Activated B cell treated with CpG ODN at 0.5 μM for 24 hours (primary cell): ENCODE results near the gene RPS15. TPM values are rescaled to one million over a fixed set of nuclear protein-coding genes. Genes with fewer than 3 reads are reported as not detected.

ENCODE experiments used
- ATAC-seq: fragments of 200-7000 bp; cut with Tn5 transposase; one replicate; pipeline ENCODE4 v1.10.0; 2021; ENCODE audit warnings: low read depth, mild to moderate bottlenecking, moderate library complexity
- CTCF ChIA-PET: fragments of 350-600 bp; sonication (Branson Sonifier 250); formaldehyde crosslinking; loops from one replicate; lab custom pipeline; 2021; ENCODE audit warnings: antibody characterized with exemption; lab: Charles Lee
- POLR2A ChIA-PET: fragments of 350-600 bp; sonication (Branson Sonifier 250); formaldehyde crosslinking; loops from one replicate; lab custom pipeline; 2021; ENCODE audit warnings: antibody characterized with exemption; lab: Charles Lee
- DNase-seq: peaks from one replicate; pipeline ENCODE4 v3.0.0; 2022
- H3K27ac Mint-ChIP-seq: one replicate; pipeline ENCODE4 v1.8.0; 2020; ENCODE audit warnings: mixed read lengths
- H3K27me3 Mint-ChIP-seq: one replicate; pipeline ENCODE4 v1.8.0; 2021; ENCODE audit warnings: mixed read lengths
- H3K36me3 Mint-ChIP-seq: one replicate; pipeline ENCODE4 v1.8.0; 2021; ENCODE audit warnings: low read depth, mixed read lengths
- H3K4me1 Mint-ChIP-seq: one replicate; pipeline ENCODE4 v1.8.0; 2021; ENCODE audit warnings: mixed read lengths
- H3K4me3 Mint-ChIP-seq: one replicate; pipeline ENCODE4 v1.8.0; 2020; ENCODE audit warnings: mild to moderate bottlenecking, mixed read lengths
- H3K9me3 Mint-ChIP-seq: one replicate; pipeline ENCODE4 v1.8.0; 2020; ENCODE audit warnings: mixed read lengths
- CTCF ChIP-seq: fragments of 200-600 bp; IDR thresholded peaks from one replicate; pipeline ENCODE4 v1.8.0; 2022; ENCODE audit warnings: antibody characterized with exemption, mild to moderate bottlenecking
- intact Hi-C: fragments of 100-400 bp; cut with micrococcal nuclease; formaldehyde crosslinking; loops from one replicate; pipeline ENCODE4 v1.15.1; 2024
- total RNA-seq: library from RNA; stranded (reverse); gene quantifications from 2 replicates; pipeline ENCODE4 v1.2.3, GENCODE V29; 2022

Gene RPS15
- total RNA-seq, 1 donor from 2014 or later: 1,788 TPM

DNA sequence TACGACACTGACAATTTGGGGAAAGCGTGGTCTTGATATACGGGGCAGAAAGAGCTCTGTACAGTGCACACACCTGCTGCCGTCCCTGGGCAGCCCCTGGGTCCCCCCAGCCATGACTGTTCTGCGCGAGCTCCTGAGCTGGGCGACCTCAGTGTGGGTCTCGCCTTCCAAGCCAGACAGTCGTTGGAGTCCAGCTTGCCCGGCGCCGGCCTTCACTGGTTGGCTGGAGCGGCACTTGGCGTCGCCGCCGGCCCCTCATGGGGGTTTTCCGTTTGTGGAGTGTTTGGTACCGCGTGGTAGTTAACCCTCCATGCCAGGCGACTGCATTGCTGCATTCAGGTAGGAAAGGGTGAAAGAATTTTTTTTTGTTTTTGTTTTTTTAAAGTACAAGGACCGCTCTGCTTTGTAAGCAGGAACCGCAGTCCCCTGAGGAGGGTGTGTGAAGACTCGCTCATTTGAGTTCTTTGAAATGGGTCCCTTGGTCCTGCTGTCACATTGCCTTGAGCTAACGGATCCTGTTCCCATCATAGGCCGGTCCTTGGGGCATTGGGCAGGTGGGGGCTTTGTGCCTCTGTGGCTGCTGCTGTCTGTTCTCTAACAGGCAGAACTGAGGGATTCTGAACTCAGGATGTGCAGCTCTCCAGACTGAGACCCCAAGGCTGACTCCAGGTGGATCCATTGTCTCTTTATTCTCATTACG, 10.8 kb upstream of the RPS15 start:
- no peak overlapping the region for H3K27ac Mint-ChIP-seq
- TF ChIP-seq CTCF: no peak
- DNase-seq (no peak), ATAC-seq (no peak)
- H3K36me3 Mint-ChIP-seq: peaks cover 74% of the 10 kb centered on the region
- no peaks in the 10 kb centered on the region for H3K9me3 Mint-ChIP-seq
- ChIA-PET POLR2A (interaction anchor here (0.5 kb wide), 1 partner anchor 316 kb away, joined by 3 read pairs; no protein-coding TSS in a partner anchor), CTCF (no interaction called here)
- peaks cover 3% of the 10 kb centered on the region for H3K4me1 Mint-ChIP-seq
- H3K4me3 Mint-ChIP-seq: no peak overlapping the region
- intact Hi-C loops: no loop called here
- no peaks in the 10 kb centered on the region for H3K27me3 Mint-ChIP-seq

DNA sequence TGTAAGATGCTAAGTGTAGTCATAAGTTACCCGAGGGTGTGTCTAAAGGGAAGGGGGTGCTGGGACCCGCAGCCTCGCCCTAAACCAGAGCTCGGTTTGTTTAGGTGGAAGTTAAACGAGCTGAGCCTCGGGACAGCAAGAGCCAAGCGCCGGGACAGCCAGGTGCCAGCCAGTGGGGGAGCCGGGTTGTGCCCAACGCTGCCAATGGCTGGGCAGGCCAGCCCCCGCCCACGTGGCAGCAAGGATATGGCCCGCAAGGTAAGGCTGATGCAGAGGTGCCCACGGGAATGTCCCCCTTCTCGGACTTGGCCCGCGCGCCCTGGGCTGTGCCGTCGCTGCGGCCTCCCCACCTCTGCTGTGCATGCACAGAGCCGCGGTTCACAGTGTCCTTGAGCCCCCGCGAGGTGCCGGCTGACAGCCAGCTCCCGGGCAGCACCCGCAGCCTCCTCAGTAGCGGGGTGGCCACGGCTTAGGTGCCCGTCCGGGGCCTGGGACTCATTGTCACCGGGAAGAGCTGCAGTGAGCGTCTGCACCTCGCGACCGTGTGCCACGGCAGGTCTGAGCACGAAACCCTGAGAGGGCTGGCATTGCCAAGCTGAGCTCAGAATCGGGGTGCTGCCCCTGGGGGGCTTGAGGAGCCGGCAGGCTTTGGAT, 9.3 kb upstream of the RPS15 start:
- Mint-ChIP-seq H3K27me3 (no peaks in the 10 kb centered on the region), H3K36me3 (peaks cover 70% of the 10 kb centered on the region), H3K4me3 (no peak overlapping the region), H3K27ac (no peak overlapping the region), H3K4me1 (peaks cover 3% of the 10 kb centered on the region), H3K9me3 (no peaks in the 10 kb centered on the region)
- TF ChIP-seq CTCF: no peak
- intact Hi-C loops: no loop called here
- POLR2A ChIA-PET: no interaction called here
- no peak for ATAC-seq
- DNase-seq: no peak
- CTCF ChIA-PET: no interaction called here

GRCh38 chr19:1429750-1430149, 8.4 kb upstream of the RPS15 start:
- H3K27ac Mint-ChIP-seq: no peak overlapping the region
- H3K27me3 Mint-ChIP-seq: no peaks in the 10 kb centered on the region
- TF ChIP-seq CTCF: no peak

DNA sequence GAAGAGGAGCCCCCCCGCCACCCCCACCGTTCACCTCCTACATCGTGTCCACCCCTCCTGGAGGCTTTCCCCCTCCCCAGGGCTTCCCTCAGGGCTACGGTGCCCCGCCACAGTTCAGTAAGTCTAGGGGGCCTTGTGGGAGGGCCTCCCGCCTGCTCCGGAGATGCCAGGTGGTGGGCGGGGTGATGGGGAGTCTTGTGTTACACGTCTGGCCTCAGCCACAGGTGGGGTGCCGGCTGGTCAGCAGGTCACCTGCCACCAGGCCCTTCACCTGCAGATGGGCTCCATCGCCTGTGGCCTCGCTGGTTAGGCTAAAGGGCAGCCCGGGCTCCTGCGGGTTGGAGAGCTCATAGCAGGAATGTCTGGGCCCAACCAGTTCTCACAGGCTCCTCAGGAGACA, 8.0 kb upstream of the RPS15 start:
- ATAC-seq: no peak
- Mint-ChIP-seq H3K36me3 (peaks cover 58% of the 10 kb centered on the region), H3K27ac (no peak overlapping the region), H3K9me3 (no peaks in the 10 kb centered on the region), H3K4me3 (no peak overlapping the region), H3K4me1 (no peaks in the 10 kb centered on the region), H3K27me3 (no peaks in the 10 kb centered on the region)
- no peak for DNase-seq
- ChIA-PET CTCF (no interaction called here), POLR2A (interaction anchor here (0.7 to 1.2 kb wide), 2 partner anchors 15 to 161 kb away, joined by 3 to 8 read pairs; partner anchors contain the start of gene CIRBP)
- no peak for TF ChIP-seq CTCF
- intact Hi-C loops: no loop called here

More at GRCh38 chr19:1429750-1430149, 8.4 kb upstream of the RPS15 start:
- Mint-ChIP-seq H3K36me3 (peaks cover 61% of the 10 kb centered on the region), H3K4me3 (no peak overlapping the region), H3K9me3 (no peaks in the 10 kb centered on the region), H3K4me1 (peaks cover 3% of the 10 kb centered on the region)
- intact Hi-C loops: no loop called here
- ChIA-PET POLR2A (interaction anchor here (1.2 kb wide), 1 partner anchor 161 kb away, joined by 3 read pairs; the partner anchor contains the start of gene CIRBP), CTCF (no interaction called here)
- no peak for ATAC-seq
- DNase-seq: no peak

- Mint-ChIP-seq H3K9me3 (no peaks in the 10 kb centered on the region), H3K27ac (no peak overlapping the region), H3K4me3 (no peak overlapping the region), H3K27me3 (no peaks in the 10 kb centered on the region), H3K4me1 (no peaks in the 10 kb centered on the region), H3K36me3 (peaks cover 50% of the 10 kb centered on the region)
- intact Hi-C loops: no loop called here
- ChIA-PET POLR2A (interaction anchor here (0.7 kb wide), 1 partner anchor 13 kb away, joined by 4 read pairs; no protein-coding TSS in a partner anchor), CTCF (no interaction called here)
- ATAC-seq (no peak), DNase-seq (no peak)
- no peak for TF ChIP-seq CTCF
Measured at GRCh38 chr19:1431759-1432506, 6.3 kb upstream of the RPS15 start.
